Fibroblast of skin of abdomen (primary cell): ENCODE measurements around the gene ZFHX3.

ENCODE experiments used
- DNase-seq: peaks from one replicate; pipeline ENCODE4 v3.0.0-alpha.2; 2013

ZFHX3 gene

DNA sequence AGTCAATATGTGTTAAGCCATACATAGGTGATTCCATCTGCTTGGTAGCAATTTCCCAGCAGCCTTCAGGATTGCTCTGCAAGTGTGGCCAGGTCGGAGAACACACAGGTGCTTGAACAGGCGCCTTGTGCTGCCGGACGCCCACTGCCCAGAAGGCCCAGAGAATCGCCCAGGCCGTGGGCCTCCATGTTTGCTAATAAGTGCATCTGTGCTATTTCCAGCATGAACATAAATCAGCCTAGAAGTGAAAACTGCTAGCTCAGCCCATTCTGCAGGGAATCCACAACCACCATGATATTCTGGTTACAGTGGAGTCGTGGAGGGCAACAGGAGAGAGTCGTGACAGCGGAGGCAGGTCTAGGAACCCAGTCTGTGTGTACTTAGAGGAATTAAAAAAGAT is 78.1 kb downstream of the ZFHX3 start:
- no peak for DNase-seq

DNA sequence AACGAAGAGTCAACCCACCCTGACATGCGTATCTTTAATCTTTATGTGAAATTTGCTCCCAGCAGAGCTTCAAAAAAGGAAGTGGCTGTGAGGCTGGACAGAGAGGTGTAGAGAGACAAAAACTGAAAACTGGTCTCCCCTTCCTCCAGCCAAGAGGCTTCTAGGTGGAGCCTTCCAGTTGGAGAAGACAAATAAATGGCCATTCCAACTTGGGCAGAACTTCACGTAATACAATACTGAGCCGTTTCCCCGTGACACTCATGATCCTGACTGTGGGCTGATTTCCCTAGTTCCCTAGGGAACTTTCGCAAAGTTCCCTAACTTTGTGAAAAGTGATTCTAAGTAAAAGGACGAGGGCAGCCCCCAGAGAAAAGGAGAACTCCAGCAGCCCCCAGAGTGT is 78.8 kb downstream of the ZFHX3 start:
- DNase-seq, result no peak

DNA sequence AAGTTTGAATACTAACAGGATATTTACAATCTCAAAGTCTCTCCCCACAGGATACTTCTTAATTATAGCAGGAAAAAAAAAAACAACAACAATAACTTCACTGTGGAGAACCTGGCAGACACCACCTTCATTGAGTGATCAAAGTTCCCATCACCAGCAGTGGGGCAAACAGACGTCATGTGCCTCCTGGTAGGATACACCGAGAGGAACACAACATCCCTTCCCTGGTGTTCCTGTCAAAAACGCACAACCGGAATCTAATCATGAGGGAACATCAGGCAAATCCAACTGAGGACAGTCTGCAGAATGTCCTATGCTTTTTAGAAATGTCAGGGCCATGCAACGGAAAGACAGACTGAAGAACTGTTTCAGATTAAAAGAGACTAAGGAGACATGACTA is 80.0 kb downstream of the ZFHX3 start:
- no peak for DNase-seq

DNA sequence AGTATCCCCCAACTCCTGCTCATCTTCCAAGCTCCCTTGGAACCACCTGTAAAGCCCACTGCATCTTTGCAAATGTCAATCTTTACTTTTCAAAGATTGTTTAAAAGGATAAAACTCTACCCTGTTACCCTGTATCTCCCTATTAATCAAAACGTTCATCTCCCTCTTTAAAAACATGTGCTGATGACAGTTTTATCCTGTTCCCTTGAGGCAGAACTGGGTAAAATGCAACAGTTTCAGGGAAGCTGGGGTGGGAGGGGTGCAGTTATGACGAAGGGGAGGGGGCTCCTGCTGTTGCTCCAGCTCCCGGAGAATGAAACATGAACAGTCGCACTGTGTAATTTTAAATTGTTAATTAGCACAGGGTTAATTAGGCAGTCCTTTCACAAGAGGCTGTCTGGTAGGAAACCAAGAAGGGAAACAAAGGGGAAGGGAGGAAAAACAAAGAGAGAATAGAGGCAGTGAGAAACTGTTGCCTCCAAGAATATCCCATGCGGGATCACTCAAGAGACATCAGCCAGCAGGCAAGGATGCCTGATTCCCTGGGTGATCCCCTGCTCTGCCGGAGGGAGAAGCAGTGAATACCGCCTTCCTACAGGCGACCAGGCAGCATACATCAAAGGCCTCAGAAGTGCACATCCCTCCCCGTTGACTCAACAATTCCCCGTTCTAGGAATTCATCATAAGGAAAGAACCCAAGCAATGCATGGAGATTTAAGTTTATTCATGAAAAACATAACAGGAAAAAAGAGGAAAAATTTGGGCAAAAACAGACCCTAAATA is 84.2 kb downstream of the ZFHX3 start:
- DNase-seq, result peak; percentile 83

DNA sequence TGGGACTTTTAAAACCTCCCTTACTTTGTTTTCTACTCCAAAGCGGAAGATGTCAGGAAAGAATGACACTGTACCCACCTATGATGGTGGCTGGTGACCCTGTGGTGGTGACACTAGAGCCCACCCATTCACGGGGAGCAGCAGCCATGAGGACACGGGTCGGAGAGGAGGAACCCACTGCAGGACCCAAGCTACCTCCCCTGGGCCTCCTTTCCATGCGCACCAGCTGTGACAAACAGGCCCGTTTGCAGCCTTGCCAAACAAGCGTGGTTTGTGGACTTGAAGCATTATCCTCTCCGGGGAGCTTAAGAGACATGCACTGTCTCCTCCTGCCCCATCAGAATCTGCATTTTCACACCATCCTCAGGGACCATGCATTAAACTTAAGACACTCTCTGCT is 85.6 kb downstream of the ZFHX3 start:
- DNase-seq, result no peak

DNA sequence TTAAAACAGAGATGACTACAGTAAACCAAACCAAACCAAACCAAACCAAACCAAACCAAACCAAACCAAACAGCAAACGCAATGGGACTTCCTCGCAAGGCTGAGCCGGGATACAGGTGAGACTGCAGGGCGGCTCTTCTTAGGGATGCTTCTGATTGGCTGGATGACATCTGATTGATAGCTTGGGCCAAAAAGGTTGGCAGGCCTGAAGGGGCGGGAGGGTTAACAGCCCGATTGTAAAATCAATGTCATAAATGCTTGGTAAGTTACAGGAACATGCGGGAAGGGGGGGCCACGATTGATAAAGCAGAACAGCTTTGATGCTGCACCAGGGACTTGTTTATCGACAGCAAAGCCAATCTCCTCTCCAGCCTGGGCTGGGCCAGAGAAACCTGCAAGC is 86.1 kb downstream of the ZFHX3 start:
- DNase-seq, result no peak

DNA sequence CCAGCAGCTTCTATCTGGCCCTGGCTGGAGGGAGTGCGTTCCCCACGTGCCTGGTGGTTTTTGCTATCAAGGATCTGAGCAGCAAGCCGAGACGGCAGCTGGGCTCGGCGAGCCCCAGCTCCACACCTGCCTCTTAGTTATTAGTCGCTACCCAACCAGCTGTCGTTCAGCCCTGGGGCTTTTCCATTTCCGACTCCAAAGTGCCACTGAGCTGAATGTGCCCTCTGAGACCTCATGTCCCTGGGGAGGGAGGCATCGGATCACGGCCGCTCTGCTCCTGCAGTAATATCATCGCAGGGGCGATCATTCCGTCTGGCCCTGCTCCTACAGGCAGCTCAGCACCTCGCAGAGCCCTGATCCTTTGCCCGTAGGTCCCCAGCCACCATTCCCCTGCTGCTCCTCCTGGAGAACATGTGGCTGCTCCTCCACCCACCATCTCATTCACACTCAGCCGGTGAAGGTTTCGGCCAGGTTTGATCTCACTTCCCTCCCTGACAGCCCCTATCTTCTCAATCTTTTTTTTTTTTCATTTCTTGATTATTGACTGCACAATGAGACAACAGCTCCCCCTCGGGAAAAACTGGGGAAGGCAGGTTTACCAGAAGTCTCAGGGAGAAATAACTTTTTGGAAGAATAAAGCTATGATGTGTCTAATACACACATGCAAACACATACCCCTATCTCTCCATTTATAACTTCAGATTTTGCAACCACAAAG is 86.7 kb downstream of the ZFHX3 start:
- peak; percentile 11 for DNase-seq

DNA sequence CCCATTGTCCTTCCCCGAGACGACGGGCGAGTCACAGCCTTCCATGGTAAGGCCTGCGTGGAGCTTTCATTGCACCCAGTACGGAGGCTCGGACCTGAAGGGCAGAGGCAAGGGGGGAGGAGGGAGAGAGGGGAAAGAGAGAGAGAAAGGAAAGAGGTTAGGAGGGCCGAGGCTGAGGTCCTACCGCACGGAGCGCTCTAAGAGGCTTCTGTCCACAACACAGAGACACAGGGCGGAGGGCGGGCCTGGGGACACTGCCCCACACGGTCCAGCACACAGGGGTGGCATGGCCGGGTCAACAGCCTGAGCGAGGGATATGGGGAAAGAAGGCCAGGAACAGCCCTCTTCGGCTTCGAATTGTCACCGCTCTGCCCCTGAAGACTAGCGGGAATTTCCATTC is 87.8 kb downstream of the ZFHX3 start:
- no peak for DNase-seq

DNA sequence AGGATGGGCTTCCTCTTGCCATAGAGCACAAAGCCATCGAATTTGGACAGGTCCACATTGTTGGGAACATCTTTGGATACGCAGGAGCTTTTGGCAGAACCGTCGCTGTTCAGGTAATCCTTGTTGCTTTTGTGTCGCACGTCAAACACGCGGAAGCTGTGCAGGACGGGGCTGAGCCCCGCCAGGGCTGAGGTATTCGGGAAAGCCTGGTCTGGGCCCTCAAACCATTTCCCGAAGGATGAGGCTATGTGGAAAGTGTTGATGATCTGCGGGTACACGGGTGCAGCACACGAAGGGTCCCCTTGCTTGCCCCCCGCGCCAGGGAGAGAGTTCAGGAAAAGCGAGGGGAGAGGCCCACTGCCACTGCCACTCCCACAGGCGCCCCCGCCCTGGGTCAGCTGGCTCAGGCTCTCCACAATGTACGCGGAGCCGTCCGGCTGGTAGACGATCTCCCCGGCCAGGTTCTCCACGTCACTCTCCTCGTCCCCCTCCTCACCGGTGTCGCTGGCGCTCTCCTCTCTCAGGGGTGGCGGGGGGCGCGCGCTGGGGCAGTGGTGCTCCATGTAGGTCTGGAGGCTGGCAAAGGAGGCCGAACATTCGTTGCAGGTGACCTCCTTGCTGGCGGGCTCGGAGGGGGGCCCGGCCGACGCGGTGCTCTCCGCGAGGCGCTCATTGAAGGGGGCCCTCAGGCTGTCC is 88.5 kb downstream of the ZFHX3 start:
- DNase-seq, result no peak

DNA sequence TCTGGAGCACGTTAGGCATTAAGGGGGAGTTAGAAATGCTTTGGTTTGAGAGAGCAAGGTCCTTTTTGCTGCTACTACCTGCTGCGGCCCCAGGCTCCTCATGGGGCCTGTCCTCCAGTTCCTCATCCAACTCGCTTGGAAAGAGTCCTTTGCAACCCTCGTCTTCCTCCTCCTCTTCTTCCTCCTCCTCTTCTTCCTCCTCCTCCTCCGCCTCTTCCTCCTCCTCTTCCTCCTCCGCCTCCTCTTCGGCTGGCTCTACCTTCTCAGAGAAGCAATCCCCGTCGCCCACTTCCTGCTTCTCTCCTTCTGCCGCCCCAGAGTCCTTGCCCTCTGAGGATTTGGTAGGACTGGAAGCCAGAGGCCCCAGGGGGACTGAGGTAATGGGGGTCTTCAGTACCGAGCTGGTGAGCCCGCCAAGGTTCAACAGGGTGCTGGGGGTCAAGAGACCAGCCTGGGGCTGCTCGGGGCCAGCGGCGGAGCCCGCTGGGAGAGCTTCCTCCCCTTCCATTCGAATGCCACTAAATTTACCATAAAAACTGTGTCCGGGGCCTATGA is 89.3 kb downstream of the ZFHX3 start:
- DNase-seq, result no peak

DNA sequence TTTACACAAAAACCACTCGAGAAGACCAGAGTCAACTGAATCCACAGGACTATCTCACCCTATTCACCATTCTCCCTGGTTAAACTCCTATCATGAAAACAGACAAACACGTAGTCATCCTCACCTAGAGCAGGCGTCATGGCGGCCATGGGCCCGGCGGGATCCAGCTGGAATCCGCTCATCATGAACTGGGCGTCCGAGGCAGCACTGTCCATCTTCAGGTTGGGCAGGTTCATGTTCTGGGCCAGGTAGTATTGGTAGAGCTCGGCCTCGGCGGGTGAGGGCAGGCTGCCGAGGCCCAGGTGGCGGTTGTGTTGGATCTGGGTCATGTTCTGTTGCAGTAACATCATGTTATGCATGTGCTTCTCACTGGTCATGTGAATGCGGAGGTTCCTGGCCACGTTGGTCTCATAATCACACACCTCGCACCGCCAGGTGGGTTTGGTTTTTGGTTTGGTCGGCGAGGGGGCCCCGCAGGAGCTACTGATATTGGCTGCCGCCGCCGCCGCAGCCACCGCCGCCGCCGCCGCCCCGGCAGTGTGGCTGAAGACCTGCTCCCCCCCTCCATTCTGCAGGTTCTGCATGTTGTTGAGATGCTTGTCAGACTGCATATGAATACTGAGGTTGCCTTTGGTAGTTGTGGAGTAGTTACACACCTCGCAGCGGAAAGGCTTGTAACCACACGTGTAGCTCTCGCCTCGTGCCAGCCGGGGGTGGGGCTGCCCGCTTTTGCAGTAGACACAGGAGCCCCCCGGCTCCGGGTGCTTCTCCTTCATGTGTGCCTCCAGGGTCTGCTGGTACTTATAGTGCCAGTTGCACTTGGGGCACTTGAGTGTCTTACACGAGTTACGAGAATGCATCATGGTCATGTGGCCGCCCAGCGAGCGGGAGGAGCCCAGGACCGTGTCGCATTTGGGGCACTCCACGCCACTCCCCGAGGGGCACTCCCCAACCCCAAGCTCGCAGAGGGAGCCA is 90.3 kb downstream of the ZFHX3 start:
- no peak for DNase-seq

DNA sequence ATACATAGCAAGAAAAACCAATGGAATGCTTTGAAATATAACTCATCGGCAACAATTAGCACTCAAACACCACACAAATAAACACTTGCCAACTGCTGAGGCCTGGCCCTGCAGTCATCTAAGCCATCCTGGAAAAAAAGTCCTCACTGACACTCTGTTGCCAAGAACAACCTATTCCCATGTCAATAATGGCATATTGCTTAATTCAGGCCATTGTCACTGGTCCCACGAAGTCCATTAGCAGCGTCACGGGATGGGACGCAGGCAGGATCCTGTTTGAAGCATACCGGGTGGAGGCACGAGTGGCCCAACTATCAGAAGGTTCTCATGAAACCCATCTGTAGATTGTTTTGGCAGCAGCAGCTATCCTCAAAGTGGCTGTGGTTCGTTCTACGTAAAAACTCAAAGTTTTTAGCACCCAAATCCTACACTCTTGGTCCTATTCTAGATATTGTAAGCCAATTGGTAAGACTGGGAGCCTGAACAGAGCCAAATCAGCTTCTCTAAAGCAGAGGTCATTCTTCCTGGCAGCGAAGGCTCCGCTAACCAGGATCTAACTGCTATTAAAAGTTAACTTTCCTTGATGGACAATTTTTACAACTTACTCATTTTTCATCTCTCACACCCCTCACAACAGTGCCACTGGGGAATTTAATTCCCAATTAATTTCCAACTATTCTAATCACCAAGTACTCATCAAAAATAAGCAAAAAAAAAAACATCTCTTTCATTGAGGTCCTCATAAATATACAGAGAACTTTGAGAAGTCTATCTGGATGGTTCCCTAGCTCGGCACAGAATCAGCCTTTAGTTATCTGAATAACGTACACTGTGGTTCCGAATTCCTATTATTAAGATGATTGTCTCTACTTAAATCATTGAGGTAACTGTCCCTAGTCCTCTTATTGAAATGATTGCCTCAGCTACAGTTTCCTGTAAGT is 91.5 kb downstream of the ZFHX3 start:
- no peak for DNase-seq

DNA sequence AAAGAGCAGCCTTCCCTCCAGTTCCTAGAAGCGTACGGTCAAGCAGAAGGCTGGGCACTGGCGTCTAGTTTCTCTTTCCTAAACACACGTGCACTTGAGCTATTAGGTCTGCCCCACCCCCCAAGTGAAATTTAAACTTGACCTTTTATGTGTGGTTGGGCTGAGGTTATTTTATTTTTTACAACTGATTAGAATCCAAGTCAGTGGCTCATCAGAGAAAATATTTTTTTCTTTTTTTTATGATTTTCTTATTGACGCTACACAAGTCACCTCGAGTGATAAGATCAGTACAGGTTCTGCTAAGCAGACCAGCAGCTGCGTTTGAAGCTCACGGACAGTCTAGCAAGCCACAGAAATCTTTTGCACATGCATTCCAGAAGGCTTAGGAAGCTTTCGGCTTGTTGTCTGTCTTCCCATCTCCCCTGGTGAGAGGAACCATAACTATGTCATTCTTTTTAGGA is 95.1 kb downstream of the ZFHX3 start:
- peak; percentile 85 for DNase-seq

DNA sequence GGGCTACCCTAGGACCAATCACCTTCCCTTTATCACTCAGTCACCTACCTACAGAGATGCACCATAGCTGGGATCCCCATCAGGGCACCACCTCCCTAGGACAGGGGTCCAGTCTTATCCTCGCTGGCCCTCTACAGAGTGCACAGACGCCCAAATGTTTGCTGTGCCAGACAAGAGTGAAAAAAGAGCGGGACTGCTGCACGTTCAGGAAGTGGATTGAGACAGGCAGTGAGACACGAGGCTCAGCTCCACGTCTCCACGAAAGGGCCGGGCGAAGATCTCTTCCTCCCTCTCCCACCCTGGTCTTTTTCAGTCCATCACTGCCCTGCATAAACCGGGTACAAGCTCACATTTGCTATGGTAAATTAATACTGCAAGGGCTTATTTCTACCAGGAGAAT is 95.5 kb downstream of the ZFHX3 start:
- DNase-seq, result no peak

DNA sequence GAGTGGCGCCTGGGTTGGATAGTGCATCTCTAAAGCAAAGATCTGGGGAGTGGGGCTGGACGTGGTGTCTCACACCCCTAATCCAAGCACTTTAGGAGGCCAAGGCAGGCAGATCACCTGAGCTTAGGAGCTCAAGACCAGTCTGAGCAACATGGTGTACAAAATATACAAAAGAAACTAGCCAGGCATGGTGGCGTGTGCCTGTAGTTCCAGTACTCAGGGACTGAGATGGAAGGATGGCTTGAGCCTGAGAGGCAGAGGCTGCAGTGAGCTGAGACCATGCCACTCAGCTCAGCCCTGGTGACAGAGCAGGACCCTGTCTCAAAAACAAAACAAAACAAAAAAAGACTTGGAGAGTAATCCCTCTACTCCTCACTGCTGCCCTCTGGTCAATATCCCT is 96.0 kb downstream of the ZFHX3 start:
- no peak for DNase-seq

DNA sequence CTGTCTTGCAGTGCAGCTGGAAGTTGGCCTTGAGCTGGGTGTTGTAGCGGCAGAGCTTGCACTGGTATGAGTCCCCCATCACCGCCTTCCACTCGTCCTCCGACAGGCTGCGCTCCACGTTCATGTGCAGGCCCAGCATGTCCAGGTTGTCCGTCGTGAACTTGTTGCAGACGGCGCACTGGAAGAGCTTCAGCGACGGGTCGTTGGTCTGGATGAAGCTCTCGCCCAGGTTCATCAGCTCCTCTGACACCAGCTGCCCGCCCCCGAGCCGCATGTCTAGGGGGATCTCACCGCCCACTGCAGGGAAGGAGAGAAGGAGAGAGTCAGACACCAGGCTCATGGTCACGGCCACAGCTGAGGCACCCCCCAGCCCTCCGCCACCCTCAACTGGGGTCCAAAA is 97.3 kb downstream of the ZFHX3 start:
- DNase-seq, result no peak

DNA sequence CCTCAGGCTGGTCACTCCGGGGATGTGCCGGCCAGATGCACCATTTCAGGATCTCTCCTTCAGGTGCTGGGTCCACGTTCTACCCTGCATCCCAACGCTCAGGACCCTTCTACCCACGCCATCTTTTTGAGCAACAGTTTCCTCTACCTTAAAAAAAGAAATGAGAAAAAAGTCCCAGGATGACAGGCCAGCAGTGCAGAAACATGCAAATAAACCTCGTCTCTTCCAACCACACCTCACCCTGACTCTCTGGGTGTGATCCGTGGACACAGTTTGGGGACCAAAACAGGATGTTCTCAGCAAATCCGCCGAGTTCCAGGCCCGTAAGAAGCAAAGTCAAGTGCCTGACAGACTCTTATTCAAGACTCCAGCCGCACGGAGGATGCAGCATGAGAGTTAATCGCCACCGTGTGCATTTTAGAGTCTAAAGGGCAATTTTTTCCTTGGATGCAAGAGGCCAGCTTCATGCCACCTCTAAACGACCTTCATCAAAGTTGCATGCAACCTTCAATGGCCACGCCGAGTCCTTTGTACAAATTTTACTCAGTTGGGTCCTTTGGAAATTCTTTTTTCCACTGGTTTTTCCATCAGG is 99.6 kb downstream of the ZFHX3 start:
- DNase-seq, result no peak

DNA sequence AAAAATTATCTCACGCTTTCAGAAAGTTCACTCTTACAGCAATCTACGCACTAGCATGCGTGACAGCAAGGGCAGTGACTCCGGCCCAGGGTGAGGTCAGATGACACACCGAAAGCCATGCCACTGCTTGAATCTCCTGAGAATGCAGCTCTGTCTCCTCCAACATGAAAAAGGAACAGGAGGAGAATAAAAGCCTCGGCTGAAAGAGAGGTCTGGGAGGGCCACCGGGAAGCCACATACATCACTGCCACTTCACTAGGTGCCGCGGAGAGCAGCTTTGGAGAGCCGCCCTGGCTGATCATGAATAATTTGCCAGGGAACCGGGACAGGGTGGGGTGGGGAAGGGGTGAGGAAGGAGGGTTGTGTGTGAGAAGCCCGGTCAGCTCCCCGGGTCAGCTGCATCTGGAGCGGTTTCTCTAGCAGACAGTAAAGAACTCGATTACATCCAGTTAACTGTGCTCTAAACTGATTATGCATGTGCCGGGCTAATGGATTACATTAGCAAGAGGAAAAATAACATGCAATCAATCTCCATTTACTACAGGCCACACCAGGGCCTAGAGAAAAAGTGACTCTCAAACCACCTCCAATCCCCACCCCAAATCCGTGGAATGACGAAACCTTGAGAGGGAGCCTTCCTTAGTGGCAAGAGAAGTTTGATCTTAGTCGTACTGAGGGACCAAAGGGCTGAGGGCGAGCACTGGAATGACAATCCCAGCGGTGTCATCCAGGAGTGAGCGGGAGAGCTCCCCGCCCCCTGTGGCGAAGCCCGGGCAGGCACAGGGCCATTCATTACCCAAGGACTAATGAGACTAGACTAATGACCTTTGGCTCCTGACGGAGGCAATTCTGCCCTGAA is 100.3 kb downstream of the ZFHX3 start:
- no peak for DNase-seq

DNA sequence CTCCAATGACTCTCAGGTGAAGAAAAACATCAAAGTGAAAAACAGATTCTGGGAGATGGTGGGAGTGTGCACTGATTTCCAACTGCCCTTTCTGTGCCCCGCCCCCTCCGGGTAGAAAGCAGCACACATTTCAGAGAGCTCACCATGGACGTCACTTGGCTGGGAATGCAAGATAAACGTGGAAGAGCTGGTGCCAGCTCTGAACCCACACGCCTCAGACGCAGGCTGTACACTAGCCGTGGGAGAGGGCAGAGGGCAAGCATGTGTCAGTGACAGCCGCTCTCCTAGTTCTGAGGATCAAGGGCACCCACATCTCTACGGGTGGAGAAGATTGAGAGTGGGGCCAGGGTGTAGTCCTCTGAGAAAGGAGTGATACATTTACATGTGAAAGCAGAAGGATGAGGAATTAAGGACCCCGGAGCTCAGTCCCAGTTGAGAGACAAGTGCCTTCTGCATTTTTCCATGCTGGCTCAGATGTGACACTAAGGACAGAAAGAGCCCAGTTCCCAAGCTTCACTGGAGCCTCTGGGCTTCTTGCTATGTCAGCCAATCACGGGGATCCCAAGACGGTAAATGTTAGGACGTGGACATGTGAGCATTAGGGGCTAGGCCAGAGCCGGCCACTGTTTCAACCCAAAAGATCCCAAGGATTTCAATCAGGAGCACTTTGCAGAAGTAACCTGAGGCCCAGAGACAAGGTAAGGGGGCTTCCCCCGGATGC is 101.3 kb downstream of the ZFHX3 start:
- no peak for DNase-seq
